Central memory CD8-positive, alpha-beta T cell (primary cell): Measurements from ENCODE around the gene ZNF408.

Experiments used
- ATAC-seq: fragments of 150-1000 bp; cut with Tn5 transposase; replicated peaks from 2 replicates; pipeline ENCODE4 v1.10.0; 2022; ENCODE audit warnings: mild to moderate bottlenecking, moderate FRiP score, moderate number of reproducible peaks; ENCODE audit not compliant: poor library complexity, severe bottlenecking; ENCODE audit errors: extremely low read depth
- DNase-seq, 2 donors: peaks; one replicate each; pipeline ENCODE4 v3.0.0; 2021; ENCODE audit warnings: low spot score in 2 of 2
- H3K27ac Mint-ChIP-seq: one replicate; pipeline ENCODE4 v1.8.0; 2022; ENCODE audit warnings: low read depth, mild to moderate bottlenecking, moderate library complexity, mixed read lengths
- H3K27me3 Mint-ChIP-seq: one replicate; pipeline ENCODE4 v1.8.0; 2022; ENCODE audit warnings: mixed read lengths
- H3K36me3 Mint-ChIP-seq: one replicate; pipeline ENCODE4 v1.8.0; 2022; ENCODE audit warnings: mild to moderate bottlenecking, moderate library complexity, mixed read lengths; ENCODE audit not compliant: insufficient read depth
- H3K4me1 Mint-ChIP-seq: one replicate; pipeline ENCODE4 v1.8.0; 2022; ENCODE audit warnings: mixed read lengths
- H3K4me3 Mint-ChIP-seq: one replicate; pipeline ENCODE4 v1.8.0; 2022; ENCODE audit warnings: mild to moderate bottlenecking, moderate library complexity, mixed read lengths
- H3K9me3 Mint-ChIP-seq: one replicate; pipeline ENCODE4 v1.8.0; 2022; ENCODE audit warnings: mixed read lengths

Gene ZNF408

DNA sequence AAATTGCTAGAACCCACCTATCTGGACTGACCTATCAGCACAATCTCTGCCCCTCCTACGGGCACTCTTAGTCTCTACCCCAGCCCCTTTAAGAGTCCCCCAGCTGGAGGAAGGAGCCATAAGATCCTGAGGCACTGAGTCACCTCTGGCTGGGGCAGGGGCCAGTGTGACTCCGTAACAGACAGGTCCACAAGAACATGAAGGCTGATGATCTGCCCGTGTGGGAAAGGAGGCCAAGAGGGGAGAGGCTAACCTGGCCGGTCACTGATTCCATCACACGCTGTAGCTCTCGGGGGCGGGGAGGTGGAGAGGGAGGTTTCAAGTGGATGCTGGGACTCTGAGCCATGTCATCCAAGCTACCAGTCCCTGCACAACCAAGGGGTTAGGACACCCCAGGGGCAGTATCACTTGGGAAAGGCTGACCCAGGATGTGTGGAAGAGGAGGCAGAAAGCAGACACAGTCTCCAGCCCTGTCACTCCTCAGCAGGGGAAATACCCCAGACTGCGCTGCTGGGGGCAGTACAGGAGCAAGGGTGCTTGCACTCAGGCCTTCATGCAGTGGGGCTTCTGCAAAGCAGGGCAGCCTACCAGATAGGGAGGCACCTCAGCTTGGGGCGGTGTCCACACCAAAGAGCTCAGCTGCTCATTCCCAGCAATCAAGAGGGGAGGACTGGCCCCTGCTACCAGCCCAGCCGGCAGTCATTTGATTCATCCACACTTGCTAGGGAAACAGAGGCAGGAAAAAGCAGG, 22.7 kb upstream of the ZNF408 start:
- peaks cover 29% of the 10 kb centered on the region for H3K36me3 Mint-ChIP-seq
- peaks cover 16% of the 10 kb centered on the region for H3K4me1 Mint-ChIP-seq
- peak overlapping the region; percentile 76 for H3K27ac Mint-ChIP-seq
- no peak for DNase-seq
- ATAC-seq: no peak
- H3K27me3 Mint-ChIP-seq: no peaks in the 10 kb centered on the region
- no peak overlapping the region for H3K4me3 Mint-ChIP-seq
- no peaks in the 10 kb centered on the region for H3K9me3 Mint-ChIP-seq

DNA sequence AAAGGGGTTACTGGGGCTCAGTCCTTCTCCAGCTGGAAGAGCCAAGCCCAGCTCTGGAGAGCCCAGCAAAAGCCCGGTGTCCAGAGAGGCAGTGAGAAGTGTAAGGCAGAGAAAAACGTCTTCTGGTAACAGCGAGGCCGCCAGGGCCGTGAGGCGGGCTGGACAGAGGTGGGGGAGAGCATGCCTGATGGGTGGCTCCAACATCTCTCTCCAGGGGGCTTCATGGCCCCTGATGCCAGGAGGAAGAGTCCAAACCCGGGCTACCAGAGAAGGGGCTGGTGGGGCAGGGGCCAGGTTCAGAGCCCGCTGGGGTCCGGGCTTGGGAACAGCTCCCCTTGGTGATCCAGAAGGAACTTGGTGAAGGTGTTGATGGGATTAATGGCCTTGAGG, 22.1 kb upstream of the ZNF408 start:
- Mint-ChIP-seq H3K9me3 (no peaks in the 10 kb centered on the region), H3K36me3 (peaks cover 30% of the 10 kb centered on the region), H3K27me3 (no peaks in the 10 kb centered on the region), H3K27ac (peak overlapping the region; percentile 76), H3K4me1 (peaks cover 16% of the 10 kb centered on the region), H3K4me3 (no peak overlapping the region)
- ATAC-seq: no peak
- DNase-seq: no peak

DNA sequence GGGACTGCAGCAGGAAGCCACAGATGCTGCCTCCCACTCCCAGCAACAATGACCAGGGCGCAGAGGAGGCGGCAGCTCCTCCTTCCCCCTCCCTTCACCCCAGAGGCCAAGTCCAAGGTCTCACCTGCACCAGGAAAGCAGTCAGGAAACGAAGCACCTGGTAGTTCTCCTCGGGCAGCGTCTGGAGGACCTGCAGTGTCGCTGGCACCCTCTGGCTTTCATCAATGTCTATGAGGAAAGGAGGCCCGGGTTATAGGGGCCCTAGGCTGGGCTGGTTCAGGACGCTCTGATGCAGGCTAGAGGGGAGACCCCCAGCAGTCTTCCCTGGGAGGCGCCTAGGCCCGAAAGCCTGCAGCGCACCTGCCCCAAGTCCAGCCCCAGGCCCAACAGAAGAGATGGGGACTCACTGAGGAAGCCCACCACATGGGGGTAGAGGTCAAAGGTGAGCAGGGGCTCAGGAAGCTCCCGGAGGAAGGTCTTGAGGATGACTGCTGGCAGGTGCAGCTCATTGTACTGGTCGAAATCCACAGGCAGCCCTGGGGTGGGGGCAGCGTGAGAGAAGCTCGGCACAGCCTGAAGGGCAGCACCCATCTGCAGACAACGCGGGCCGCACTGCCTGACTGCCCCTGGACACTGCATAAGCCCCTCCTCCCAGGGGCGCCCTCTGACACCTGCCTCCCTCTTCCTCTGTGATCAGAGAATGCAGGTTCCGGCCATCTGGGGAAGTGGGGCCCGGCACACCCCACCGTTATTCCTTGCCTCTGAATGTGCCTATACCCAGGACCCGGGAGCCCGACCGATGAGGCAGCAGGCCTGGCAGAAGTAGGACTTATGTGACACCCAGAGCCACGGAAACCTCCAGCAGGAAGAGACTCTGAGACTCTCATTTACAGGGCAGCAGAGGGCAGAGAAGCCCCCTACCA, 21.3 kb upstream of the ZNF408 start:
- peak overlapping the region; percentile 76 for H3K27ac Mint-ChIP-seq
- H3K4me3 Mint-ChIP-seq: no peak overlapping the region
- peaks cover 38% of the 10 kb centered on the region for H3K36me3 Mint-ChIP-seq
- peaks cover 13% of the 10 kb centered on the region for H3K4me1 Mint-ChIP-seq
- H3K9me3 Mint-ChIP-seq: no peaks in the 10 kb centered on the region
- no peak for ATAC-seq
- no peaks in the 10 kb centered on the region for H3K27me3 Mint-ChIP-seq
- no peak for DNase-seq

DNA sequence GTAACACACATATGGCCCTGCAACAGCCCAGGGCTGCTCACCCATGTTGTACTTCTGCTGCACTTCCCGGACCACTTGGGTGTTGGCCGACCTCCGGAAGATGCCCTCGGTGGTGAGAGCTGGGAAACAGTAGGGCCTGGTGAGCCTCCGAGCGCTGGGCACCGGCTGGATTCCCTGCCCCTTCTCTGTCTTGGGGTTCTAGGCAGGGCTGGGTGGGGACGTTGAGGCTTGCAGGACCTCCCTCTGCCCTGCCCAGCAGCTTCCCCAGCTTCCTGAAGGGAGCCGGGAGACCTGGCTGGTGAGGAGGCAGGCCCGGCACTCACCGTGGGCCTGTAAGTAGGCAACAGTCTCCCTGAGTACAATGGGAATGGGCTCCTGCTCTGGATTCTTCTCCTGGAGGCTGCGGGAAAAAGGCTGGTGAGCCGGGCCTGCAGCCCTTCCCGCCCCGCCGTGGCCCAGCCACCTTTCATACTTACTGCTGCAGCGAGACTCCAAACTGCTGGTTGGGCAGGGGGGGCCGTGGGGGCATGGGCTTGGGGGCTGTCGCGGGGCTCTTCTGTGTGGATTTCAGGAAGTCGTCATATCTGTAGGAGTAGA, 20.6 kb upstream of the ZNF408 start:
- H3K9me3 Mint-ChIP-seq: no peaks in the 10 kb centered on the region
- no peak overlapping the region for H3K27ac Mint-ChIP-seq
- H3K36me3 Mint-ChIP-seq: peaks cover 40% of the 10 kb centered on the region
- no peak for DNase-seq
- H3K4me3 Mint-ChIP-seq: no peak overlapping the region
- no peak for ATAC-seq
- H3K4me1 Mint-ChIP-seq: peaks cover 7% of the 10 kb centered on the region
- no peaks in the 10 kb centered on the region for H3K27me3 Mint-ChIP-seq

DNA sequence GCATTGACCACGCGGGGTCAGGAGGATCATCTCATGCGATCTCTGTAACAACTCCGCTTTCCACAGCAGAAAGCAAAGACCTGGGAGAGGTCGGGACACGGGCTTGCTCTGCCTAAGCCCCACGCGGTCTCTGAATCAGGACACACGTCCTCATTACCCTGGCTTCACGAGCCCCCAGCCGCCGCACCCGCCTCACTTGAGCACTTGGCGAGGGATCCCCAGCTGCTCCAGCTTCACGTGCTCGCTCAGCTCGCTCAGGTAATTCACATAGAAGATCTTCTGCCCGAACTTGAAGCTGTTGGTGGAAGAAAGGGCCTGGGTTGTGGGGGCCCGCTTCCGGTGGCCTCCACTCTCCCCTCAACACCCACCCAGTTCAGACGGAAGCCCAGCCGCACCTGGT, 20.0 kb upstream of the ZNF408 start:
- Mint-ChIP-seq H3K27me3 (no peaks in the 10 kb centered on the region), H3K36me3 (peaks cover 45% of the 10 kb centered on the region), H3K27ac (no peak overlapping the region), H3K4me3 (no peak overlapping the region), H3K9me3 (no peaks in the 10 kb centered on the region), H3K4me1 (peaks cover 7% of the 10 kb centered on the region)
- ATAC-seq (no peak), DNase-seq (no peak)

DNA sequence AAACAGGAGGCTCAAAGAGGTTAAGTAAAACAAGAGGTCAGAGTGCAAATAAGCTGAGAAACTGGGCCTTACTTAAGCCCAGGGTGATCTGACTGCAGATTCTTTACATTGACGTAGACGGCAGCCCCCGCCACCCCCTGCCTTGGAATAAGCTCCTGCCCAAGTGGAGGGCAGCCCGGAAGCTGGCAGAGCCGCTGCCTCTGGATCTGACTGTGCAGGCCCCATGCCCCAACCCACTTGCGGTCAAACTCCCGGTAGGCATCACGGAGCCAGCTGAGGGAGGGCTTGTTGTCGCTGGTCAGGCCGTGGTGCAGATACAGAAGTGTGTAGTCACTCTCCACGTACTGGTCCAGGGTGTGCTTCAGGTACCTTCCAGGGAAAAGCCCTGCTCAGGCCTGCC, 19.0 kb upstream of the ZNF408 start:
- ATAC-seq: no peak
- no peaks in the 10 kb centered on the region for H3K9me3 Mint-ChIP-seq
- no peaks in the 10 kb centered on the region for H3K27me3 Mint-ChIP-seq
- H3K4me3 Mint-ChIP-seq: no peak overlapping the region
- peaks cover 5% of the 10 kb centered on the region for H3K4me1 Mint-ChIP-seq
- DNase-seq: no peak
- no peak overlapping the region for H3K27ac Mint-ChIP-seq
- peaks cover 46% of the 10 kb centered on the region for H3K36me3 Mint-ChIP-seq

DNA sequence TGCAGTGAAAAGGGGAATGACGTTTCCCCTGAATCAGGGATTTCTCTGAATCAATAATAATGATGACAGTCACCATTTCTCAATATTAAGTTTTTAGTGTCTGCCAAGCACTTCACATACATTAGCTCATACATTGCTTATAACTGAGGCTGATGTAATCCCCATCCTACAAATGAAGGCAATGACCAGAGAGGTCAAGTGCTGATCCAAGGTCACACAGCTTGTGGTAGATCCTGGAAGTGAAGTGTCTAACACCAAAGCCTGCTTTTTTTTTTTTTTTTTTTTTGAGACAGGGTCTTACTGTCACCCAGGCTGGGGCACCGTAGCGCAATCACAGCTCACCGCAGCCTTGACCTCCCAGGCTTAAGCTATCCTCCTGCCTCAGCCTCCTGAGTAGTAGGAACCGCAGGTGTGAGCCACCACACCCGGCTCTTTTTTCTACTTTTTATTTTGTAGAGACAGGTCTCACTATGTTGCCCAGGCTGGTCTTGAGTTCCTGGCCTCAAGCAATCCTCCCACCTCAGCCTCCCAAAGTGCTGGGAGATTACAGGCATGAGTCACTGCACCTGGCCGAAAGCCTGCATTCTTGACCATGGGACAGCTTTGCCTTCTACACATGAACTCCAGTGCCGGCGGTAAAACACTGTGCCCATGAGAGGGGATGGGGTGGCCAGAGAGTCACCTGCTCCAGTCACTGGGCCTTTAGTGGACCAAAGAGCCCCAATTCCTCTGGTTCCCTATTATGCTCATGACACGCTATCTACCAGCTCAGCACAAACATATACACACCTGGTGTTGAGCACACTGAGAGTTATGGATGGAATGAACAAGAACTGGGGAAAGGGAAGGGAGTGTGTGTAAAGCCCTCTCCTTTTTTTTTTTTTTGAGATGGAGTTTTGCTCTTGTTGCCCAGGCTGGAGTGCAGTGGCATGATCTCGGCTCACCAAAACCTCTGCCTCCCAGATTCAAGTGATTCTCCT, 17.8 kb upstream of the ZNF408 start:
- Mint-ChIP-seq H3K27me3 (no peaks in the 10 kb centered on the region), H3K27ac (no peak overlapping the region), H3K36me3 (peaks cover 48% of the 10 kb centered on the region), H3K9me3 (no peaks in the 10 kb centered on the region), H3K4me3 (no peak overlapping the region), H3K4me1 (peaks cover 6% of the 10 kb centered on the region)
- ATAC-seq: no peak
- no peak for DNase-seq

DNA sequence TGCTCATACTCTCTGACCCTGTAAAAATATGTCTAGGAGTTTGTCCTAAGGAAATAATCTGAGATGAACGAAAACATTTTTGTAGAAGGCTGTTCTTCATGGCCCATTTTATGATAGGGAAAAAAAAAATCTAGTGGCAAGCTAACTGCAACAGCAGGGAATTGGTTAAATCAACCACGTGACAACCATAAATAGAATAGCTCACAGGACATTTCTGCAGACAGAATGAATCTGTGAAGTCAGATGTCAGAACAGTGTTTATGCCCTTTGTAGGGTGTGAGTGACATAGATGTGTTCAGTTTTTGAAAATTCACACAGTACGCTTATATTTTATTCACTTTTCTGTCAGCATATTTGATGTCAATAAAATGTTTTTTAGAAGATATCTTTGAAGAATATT, 16.5 kb upstream of the ZNF408 start:
- no peaks in the 10 kb centered on the region for H3K9me3 Mint-ChIP-seq
- H3K36me3 Mint-ChIP-seq: peaks cover 50% of the 10 kb centered on the region
- ATAC-seq (no peak), DNase-seq (no peak)
- no peaks in the 10 kb centered on the region for H3K27me3 Mint-ChIP-seq
- no peak overlapping the region for H3K27ac Mint-ChIP-seq
- peaks cover 6% of the 10 kb centered on the region for H3K4me1 Mint-ChIP-seq
- no peak overlapping the region for H3K4me3 Mint-ChIP-seq

DNA sequence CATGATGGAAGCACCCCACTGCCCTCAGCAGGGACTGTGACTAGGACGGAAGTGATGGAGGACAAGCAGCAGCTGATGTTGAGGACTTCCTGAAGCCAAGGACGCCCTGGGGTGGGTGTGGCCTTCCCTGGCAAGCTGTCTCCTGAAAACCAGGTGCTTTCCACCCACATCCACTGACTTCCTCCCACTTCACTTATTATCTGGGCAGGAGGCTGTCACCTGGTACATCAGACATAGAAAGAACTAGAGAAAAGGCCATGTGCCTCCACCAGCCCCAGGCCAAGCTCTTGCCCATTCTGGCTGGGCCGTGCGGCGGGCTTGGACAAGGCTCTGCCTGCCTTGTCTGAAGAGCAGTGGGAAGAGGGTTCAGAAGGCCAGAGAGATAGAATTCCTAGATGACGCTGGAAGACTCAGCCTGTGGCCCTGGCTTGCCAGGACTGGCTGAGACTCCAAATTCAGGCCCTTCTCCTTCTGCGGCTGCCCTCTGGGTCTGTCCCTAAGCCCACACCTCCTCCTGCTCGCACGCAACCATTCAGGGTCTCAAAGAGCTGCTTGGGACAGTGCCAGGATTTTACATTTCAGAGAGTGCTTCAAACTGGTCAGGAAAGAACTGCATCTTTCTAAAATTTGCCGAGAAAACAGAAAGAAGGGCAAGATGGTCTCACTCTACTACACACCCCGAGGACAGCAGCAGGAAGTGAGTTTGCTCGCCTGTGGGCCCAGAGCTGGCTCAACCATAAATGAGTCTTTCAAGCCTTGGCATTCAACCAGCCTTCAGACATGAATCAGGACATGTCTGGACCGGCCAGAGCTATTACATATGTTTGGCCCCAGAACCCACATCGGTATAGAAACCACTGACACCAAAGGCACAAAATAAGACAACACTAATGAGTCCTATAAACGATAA, 13.7 kb upstream of the ZNF408 start:
- ATAC-seq (no peak), DNase-seq (no peak)
- no peaks in the 10 kb centered on the region for H3K27me3 Mint-ChIP-seq
- H3K4me1 Mint-ChIP-seq: peaks cover 13% of the 10 kb centered on the region
- peaks cover 64% of the 10 kb centered on the region for H3K36me3 Mint-ChIP-seq
- H3K27ac Mint-ChIP-seq: peak overlapping the region; percentile 25
- H3K9me3 Mint-ChIP-seq: no peaks in the 10 kb centered on the region
- no peak overlapping the region for H3K4me3 Mint-ChIP-seq

DNA sequence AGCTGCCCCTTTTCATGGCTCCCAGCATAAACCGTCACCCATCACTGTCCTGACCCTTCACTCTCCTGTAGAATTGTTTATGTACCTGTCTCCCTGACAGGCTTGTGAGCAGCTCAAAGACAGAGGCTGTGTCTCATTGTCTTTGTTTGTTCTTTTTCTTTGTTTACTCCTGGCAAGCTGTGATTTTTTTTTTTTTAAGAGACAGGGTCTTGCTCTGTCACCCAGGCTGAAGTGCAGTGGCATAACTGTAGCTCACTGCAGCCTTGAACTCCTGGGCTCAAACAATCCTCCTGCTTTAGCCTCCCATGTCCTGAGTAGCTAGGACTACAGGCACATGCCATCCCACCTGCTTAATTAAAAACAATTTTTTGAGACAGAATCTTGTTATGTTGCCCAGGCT, 10.1 kb upstream of the ZNF408 start:
- no peak overlapping the region for H3K4me3 Mint-ChIP-seq
- H3K36me3 Mint-ChIP-seq: peaks cover 59% of the 10 kb centered on the region
- peaks cover 18% of the 10 kb centered on the region for H3K4me1 Mint-ChIP-seq
- ATAC-seq (no peak), DNase-seq (no peak)
- no peak overlapping the region for H3K27ac Mint-ChIP-seq
- H3K9me3 Mint-ChIP-seq: no peaks in the 10 kb centered on the region
- no peaks in the 10 kb centered on the region for H3K27me3 Mint-ChIP-seq

DNA sequence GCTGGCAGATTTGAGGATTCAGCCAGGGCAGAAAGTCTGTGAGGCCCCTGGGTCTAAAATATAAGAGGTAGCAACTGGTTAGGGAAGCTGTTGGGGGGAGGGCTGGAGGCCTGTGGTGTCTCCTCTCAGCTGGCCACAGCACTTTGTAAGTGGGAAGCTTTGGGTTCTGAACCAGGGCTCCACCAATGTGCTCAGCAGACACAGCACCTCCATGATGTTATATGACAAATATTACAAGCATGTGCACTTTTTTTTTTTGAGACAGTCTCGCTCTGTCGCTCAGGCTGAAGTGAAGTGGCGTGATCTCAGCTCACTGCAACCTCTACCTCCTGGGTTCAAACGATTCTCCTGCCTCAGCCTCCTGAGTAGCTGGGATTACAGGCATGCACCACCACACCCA, 8.4 kb upstream of the ZNF408 start:
- no peaks in the 10 kb centered on the region for H3K27me3 Mint-ChIP-seq

More for the DNA sequence above, 8.4 kb upstream of the ZNF408 start:
- no peak overlapping the region for H3K4me3 Mint-ChIP-seq
- H3K36me3 Mint-ChIP-seq: peaks cover 46% of the 10 kb centered on the region
- peaks cover 21% of the 10 kb centered on the region for H3K4me1 Mint-ChIP-seq
- H3K9me3 Mint-ChIP-seq: no peaks in the 10 kb centered on the region
- ATAC-seq: no peak
- H3K27ac Mint-ChIP-seq: no peak overlapping the region
- DNase-seq: no peak
